ENCODE data around the gene ME1.
"Not testable (repeated sequence)": the region's sequence is repeated elsewhere in the genome, so short reads cannot be mapped to it uniquely, and the experiment has no call there.

ME1 gene

GRCh38 chr6:83252719-83253118, 178.1 kb downstream of the ME1 start:
- DNase-seq, result no peak

GRCh38 chr6:83250235-83250634, 180.6 kb downstream of the ME1 start:
- no peak for DNase-seq

- no peak for DNase-seq
These were observed 183.4 kb downstream of the ME1 start for GRCh38 chr6:83247471-83247870.

- DNase-seq, result no peak
These were observed 199.7 kb downstream of the ME1 start for GRCh38 chr6:83231146-83231545.

GRCh38 chr6:83226517-83226916, 204.3 kb downstream of the ME1 start:
- no peak for DNase-seq

- peak; percentile 30 for DNase-seq
These were observed 208.9 kb downstream of the ME1 start for GRCh38 chr6:83221889-83222479.

GRCh38 chr6:83221276-83221675, 209.6 kb downstream of the ME1 start:
- no peak for DNase-seq

- no peak for DNase-seq
These were observed 210.7 kb downstream of the ME1 start for GRCh38 chr6:83220121-83220520.

- DNase-seq, result no peak
These were observed 212.2 kb downstream of the ME1 start for GRCh38 chr6:83218646-83219045.

- no peak for DNase-seq
These were observed 214.0 kb downstream of the ME1 start for GRCh38 chr6:83216806-83217205.

- DNase-seq, result peak; percentile 72
These were observed 215.5 kb downstream of the ME1 start for GRCh38 chr6:83215131-83216047.

GRCh38 chr6:83202031-83202430, 228.8 kb downstream of the ME1 start:
- no peak for DNase-seq

GRCh38 chr6:83199863-83200225, 231.0 kb downstream of the ME1 start:
- DNase-seq, result no peak

- DNase-seq, result no peak
These were observed 231.5 kb downstream of the ME1 start for GRCh38 chr6:83199173-83199862.

GRCh38 chr6:83198486-83199172, 232.2 kb downstream of the ME1 start:
- DNase-seq, result no peak

GRCh38 chr6:83193747-83194566, 236.9 kb downstream of the ME1 start:
- peak; percentile 7 for DNase-seq

- DNase-seq, result peak; percentile 90
These were observed 237.7 kb downstream of the ME1 start, which contains the start of the genes PGM3 and RWDD2A for GRCh38 chr6:83192871-83193746. Gene PGM3 (minus strand): TSS chr6:83193265. CDS start chr6:83191012, 2,253 bp downstream. Gene RWDD2A (plus strand): TSS chr6:83193357. CDS start chr6:83194452, 1,095 bp downstream.

GRCh38 chr6:83192456-83192855, 238.4 kb downstream of the ME1 start:
- no peak for DNase-seq

- not testable (repeated sequence) for DNase-seq
These were observed 238.9 kb downstream of the ME1 start for GRCh38 chr6:83191974-83192373.

GRCh38 chr6:83190626-83191025, 240.2 kb downstream of the ME1 start:
- no peak for DNase-seq

- DNase-seq, result no peak
These were observed 242.3 kb downstream of the ME1 start for GRCh38 chr6:83188501-83188900.
